ENCODE data around the gene AGO4. TPM values are rescaled to one million over a fixed set of nuclear protein-coding genes. Genes with fewer than 3 reads are reported as not detected.

Gene AGO4
- total RNA-seq, 2 donors from 2014 or later: 6.9 to 11.9 TPM

DNA sequence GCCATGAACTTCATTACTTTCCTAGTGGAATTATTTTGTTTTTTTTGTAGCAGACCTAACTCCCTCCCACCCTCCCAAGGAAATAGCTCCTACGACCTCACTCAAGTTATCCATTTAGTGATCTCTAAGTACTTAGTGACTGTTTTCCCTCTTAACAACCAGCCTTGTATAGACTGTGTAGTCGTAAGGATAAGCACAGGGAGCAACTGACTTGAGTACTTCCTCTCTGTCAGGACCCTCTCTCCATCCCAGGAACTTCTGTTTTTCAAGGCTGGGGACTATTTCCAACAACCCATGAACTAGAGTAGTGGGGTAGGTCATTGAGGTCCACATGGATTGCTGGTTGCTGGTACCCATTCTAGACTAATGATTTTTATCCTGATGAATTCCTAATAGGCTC is 77.1 kb downstream of the AGO4 start:
- Histone ChIP-seq H3K4me3 (no peak overlapping the region), H3K4me1 (peaks cover 30% of the 10 kb centered on the region), H3K27ac (no peak overlapping the region), H3K36me3 (replicated peaks in 1 of 2; ENCODE audit: insufficient read depth in 1 of 2, low read depth in 2 of 2) (no peaks in the 10 kb centered on the region), H3K27me3 (no peaks in the 10 kb centered on the region), H3K9me3 (no peaks in the 10 kb centered on the region)
- ATAC-seq: no peak
- WGBS, 2 donors: 58 to 59% methylated on average over 2 of the region's 2 CpGs
- TF ChIP-seq POLR2A (IDR thresholded peaks at IDR 0.05): no peak
- TF ChIP-seq, protein P1, sequence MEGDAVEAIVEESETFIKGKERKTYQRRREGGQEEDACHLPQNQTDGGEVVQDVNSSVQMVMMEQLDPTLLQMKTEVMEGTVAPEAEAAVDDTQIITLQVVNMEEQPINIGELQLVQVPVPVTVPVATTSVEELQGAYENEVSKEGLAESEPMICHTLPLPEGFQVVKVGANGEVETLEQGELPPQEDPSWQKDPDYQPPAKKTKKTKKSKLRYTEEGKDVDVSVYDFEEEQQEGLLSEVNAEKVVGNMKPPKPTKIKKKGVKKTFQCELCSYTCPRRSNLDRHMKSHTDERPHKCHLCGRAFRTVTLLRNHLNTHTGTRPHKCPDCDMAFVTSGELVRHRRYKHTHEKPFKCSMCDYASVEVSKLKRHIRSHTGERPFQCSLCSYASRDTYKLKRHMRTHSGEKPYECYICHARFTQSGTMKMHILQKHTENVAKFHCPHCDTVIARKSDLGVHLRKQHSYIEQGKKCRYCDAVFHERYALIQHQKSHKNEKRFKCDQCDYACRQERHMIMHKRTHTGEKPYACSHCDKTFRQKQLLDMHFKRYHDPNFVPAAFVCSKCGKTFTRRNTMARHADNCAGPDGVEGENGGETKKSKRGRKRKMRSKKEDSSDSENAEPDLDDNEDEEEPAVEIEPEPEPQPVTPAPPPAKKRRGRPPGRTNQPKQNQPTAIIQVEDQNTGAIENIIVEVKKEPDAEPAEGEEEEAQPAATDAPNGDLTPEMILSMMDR (IDR thresholded peaks at IDR 0.05): no peak
- DNase-seq: no peak
- intact Hi-C loops (cut with DNase I): no loop called here

DNA sequence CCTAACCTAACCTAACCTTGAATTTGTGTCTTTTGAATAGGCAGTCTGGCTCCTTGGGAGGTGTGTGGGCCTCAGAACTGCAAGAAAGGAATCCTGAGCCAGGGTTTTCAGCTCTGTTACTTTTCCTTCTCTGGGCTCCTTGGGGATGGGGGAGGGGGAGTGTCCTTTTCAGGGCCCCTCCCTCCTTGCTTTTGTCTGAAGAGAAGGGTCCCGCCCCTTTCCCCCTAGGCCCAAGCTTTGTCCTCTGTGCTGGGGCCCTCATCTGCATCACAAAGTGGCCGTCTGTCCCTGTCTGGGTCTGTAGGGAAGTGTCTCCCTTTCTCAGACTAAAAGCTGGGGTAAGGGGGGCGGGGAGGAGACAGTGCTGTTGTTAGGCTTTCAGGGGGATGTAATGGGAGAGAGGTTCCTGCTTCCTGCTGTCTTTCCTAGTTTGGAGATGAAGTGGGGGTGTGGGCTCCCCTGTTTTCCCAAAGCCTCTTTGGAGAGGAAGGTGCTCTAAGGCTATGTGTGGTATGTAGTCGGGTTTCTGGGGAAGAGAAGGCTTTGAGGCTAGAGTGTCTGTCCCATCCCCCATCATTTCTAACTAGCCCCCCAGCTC is 78.2 kb downstream of the AGO4 start:
- H3K4me3 ChIP-seq: no peak overlapping the region
- peaks cover 30% of the 10 kb centered on the region for H3K4me1 ChIP-seq
- ATAC-seq (no peak), DNase-seq (peak in 1 of 4 donors; percentile 16)
- H3K27ac ChIP-seq: peak overlapping the region in 1 of 4 donors; percentile 8
- WGBS, 2 donors: 63 to 66% methylated on average over 4 of the region's 4 CpGs
- TF ChIP-seq, protein P1 (IDR thresholded peaks at IDR 0.05): no peak
- no peak for TF ChIP-seq POLR2A (IDR thresholded peaks at IDR 0.05)
- peaks cover 0 to 6% of the 10 kb centered on the region in 2 donors for H3K36me3 ChIP-seq (replicated peaks in 1 of 2; ENCODE audit: insufficient read depth in 1 of 2, low read depth in 2 of 2)
- H3K9me3 ChIP-seq: no peaks in the 10 kb centered on the region
- no peaks in the 10 kb centered on the region for H3K27me3 ChIP-seq
- intact Hi-C loops (cut with DNase I): no loop called here

DNA sequence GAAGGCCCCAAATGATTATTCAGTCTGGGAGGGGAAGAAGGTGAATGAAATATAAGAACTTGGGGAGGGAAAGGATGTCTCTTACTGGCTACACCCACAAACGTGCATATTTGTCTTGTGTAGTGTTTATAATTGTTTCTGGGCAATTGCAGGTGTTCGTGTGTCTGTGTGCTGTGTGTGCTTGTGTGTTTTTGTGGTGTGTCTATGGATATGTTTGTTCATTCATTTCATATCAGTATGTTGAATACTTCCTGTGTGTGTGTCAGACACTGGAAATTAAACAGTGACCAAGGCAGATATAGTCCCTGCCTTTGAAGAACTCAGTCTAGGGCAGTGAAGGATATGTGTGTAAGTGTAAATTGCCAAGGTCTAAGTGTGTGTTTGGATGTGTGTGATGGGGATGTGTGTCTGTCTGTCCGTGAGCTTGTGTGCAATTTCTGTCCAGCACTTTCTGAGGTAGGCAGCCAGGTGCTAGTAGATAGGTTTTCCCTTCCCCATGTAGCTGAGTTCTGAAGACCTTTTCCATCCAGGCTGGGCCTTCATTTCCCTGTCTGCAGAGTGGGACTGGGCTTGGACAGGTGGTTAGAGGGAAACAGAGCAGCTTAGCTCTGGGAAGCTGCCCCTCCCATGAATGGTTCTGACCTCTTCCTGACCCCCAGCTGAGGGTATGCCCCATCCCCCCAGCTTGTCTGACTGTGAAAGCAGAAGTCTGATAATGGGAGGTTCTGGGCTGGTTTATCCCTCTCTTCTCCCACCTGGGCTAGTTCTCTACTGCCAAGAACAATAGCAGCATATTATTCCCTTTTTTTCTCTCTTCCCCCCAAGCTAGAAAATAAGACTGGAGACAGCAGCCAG is 79.0 kb downstream of the AGO4 start:
- Histone ChIP-seq H3K9me3 (no peaks in the 10 kb centered on the region), H3K36me3 (replicated peaks in 1 of 2; ENCODE audit: insufficient read depth in 1 of 2, low read depth in 2 of 2) (peaks cover 0 to 6% of the 10 kb centered on the region in 2 donors), H3K4me1 (peaks cover 30% of the 10 kb centered on the region), H3K4me3 (no peak overlapping the region), H3K27ac (peak overlapping the region in 1 of 4 donors; percentile 8), H3K27me3 (no peaks in the 10 kb centered on the region)
- WGBS, 2 donors: 11 to 23% methylated on average over 3 of the region's 3 CpGs
- no peak for ATAC-seq
- no peak for DNase-seq
- TF ChIP-seq POLR2A (IDR thresholded peaks at IDR 0.05): no peak
- TF ChIP-seq, protein P1 (IDR thresholded peaks at IDR 0.05): no peak
- intact Hi-C loops (cut with DNase I): no loop called here

GRCh38 chr1:35887508-35887907 is 79.7 kb downstream of the AGO4 start:
- H3K27ac ChIP-seq: no peak overlapping the region

More at GRCh38 chr1:35887508-35887907, 79.7 kb downstream of the AGO4 start:
- H3K4me1 ChIP-seq: peaks cover 28% of the 10 kb centered on the region
- DNase-seq (no peak), ATAC-seq (no peak)
- H3K36me3 ChIP-seq (replicated peaks in 1 of 2; ENCODE audit: insufficient read depth in 1 of 2, low read depth in 2 of 2): peaks cover 0 to 6% of the 10 kb centered on the region in 2 donors
- intact Hi-C loops (cut with DNase I): no loop called here
- no peaks in the 10 kb centered on the region for H3K9me3 ChIP-seq
- H3K27me3 ChIP-seq: no peaks in the 10 kb centered on the region
- no peak overlapping the region for H3K4me3 ChIP-seq
- TF ChIP-seq POLR2A (IDR thresholded peaks at IDR 0.05): no peak
- TF ChIP-seq, protein P1 (IDR thresholded peaks at IDR 0.05): no peak
- 87 to 89% methylated on average over 2 of the region's 2 CpGs for WGBS, 2 donors
